Uterus (tissue), 4 donors: ENCODE results near the gene DNAAF2. TPM values are rescaled to one million over a fixed set of nuclear protein-coding genes. Genes with fewer than 3 reads are reported as not detected.
"Not testable (repeated sequence)": the region's sequence is repeated elsewhere in the genome, so short reads cannot be mapped to it uniquely, and the experiment has no call there.

Experiments used
- DNase-seq, 2 donors: peaks; one replicate each; pipeline ENCODE4 v3.0.0-alpha.2; 2019 to 2020
- H3K27ac ChIP-seq, 2 donors: fragments of 200-600 bp; sonication (generic); 1 replicate in 1 of 2; 2 replicates in 1 of 2; pipeline ENCODE4 v1.5.1; 2016 to 2018
- H3K27me3 ChIP-seq, 2 donors: fragments of 200-600 bp; sonication (generic); one replicate each; pipeline ENCODE4 v1.5.1; 2018 to 2019; ENCODE audit warnings: control low read depth in 1 of 2
- H3K36me3 ChIP-seq, 2 donors: fragments of 200-600 bp; sonication (generic); one replicate each; pipeline ENCODE4 v1.5.1; 2019; ENCODE audit warnings: control low read depth in 1 of 2
- H3K4me1 ChIP-seq, 2 donors: fragments of 200-600 bp; sonication (generic); one replicate each; pipeline ENCODE4 v1.5.1; 2018 to 2019; ENCODE audit warnings: control low read depth in 1 of 2
- H3K4me3 ChIP-seq, 2 donors: fragments of 200-600 bp; sonication (generic); 1 replicate in 1 of 2; 2 replicates in 1 of 2; pipeline ENCODE4 v1.5.1; 2018 to 2019; ENCODE audit warnings: mild to moderate bottlenecking in 1 of 2
- H3K9me3 ChIP-seq, 2 donors: fragments of 200-600 bp; sonication (generic); one replicate each; pipeline ENCODE4 v1.5.1; 2019; ENCODE audit warnings: control low read depth in 1 of 2
- POLR2A ChIP-seq, 2 donors: fragments of 450-650 bp; IDR thresholded peaks; one replicate each; pipeline ENCODE4 v1.6.1; 2016; ENCODE audit warnings: antibody characterized with exemption in 2 of 2, mild to moderate bottlenecking in 1 of 2, moderate library complexity in 1 of 2
- intact Hi-C: fragments of 100-400 bp; cut with DNase I; formaldehyde crosslinking; loops from one replicate; pipeline ENCODE4 v1.15.1; 2023; ENCODE audit warnings: low total_unique reads
- total RNA-seq, 4 donors: library from RNA; depleted of rRNA in 3 of 4; stranded (reverse); fragments of >200 nt in 3 of 4; gene quantifications; one replicate each; pipeline versions ENCODE4 v1.1.0 to v1.2.4, GENCODE V29; 2014 to 2023
- TF ChIP-seq, protein P1 (sequence below), 4 experiments: fragments of 200-600 bp in 2 of 4; fragments of 450-650 bp in 2 of 4; sonication (generic) in 2 of 4; IDR thresholded peaks; one replicate each; pipeline ENCODE4 v1.5.1; 2016 to 2019; ENCODE audit warnings: antibody characterized with exemption in 4 of 4, mild to moderate bottlenecking in 2 of 4, moderate library complexity in 1 of 4
- donor health status: DM: yes; HTN: yes; CAD: no.

DNAAF2 gene
- total RNA-seq, 4 donors from 2014 or later: 3.8 to 18.9 (median 8.8) TPM

- peak overlapping the region; percentile 89 to 91 for H3K27ac ChIP-seq
- peak overlapping the region; percentile 84 to 94 for H3K4me3 ChIP-seq
- peak; percentile 33 to 34 for DNase-seq
- peaks cover 0 to 4% of the 10 kb centered on the region in 2 donors for H3K4me1 ChIP-seq
- intact Hi-C loops: no loop called here
- TF ChIP-seq, protein P1, sequence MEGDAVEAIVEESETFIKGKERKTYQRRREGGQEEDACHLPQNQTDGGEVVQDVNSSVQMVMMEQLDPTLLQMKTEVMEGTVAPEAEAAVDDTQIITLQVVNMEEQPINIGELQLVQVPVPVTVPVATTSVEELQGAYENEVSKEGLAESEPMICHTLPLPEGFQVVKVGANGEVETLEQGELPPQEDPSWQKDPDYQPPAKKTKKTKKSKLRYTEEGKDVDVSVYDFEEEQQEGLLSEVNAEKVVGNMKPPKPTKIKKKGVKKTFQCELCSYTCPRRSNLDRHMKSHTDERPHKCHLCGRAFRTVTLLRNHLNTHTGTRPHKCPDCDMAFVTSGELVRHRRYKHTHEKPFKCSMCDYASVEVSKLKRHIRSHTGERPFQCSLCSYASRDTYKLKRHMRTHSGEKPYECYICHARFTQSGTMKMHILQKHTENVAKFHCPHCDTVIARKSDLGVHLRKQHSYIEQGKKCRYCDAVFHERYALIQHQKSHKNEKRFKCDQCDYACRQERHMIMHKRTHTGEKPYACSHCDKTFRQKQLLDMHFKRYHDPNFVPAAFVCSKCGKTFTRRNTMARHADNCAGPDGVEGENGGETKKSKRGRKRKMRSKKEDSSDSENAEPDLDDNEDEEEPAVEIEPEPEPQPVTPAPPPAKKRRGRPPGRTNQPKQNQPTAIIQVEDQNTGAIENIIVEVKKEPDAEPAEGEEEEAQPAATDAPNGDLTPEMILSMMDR (IDR thresholded peaks at IDR 0.05): peak; percentile 64 to 84 (median 74)
- no peak for TF ChIP-seq POLR2A (IDR thresholded peaks at IDR 0.05)
- no peaks in the 10 kb centered on the region for H3K27me3 ChIP-seq
- no peaks in the 10 kb centered on the region for H3K36me3 ChIP-seq
- H3K9me3 ChIP-seq: no peaks in the 10 kb centered on the region
These were observed 48.2 kb downstream of the DNAAF2 start for GRCh38 chr14:49586673-49587460.

DNA sequence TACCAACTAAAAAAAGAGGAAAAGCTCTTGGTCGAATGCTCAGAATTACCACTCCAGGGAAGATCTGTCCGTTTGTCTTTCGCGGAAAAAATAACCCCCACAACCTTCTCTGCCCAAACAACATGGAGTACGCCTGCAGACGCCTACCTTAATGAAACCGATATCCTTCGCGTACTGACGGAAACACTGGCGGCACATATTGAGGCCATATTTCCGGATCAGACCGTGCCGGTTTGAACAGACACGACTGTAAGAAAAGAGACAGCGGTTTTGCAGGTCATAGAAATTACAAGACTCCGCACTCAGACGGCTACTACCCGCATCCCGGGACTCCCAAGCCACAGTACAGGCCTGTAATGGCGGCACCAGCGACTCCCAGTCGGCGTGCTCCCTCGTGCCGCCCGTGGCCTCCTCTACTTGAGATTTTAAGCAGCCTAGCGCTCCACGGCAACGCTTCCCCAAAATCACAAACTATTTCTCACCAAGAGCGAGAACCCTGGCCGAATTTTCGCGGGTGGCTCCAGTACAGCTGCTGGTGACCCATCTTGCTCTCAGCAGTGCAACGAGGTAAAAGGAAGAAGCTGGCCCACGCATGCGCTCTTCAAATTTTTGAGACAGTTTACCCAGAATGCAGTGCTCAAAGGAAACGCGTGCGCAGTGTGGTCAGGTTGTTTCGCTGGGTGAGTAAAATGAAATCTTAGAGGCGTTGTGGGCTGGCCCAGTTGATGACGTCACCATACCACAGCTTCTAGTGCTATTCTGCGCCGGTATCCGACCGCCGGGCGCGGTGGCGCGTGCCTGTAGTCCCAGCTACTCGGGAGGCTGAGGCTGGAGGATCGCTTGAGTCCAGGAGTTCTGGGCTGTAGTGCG lies 49.0 kb downstream of the DNAAF2 start, which contains the start of gene RPS29:
RPS29 (minus strand) TSS at position 578 of the 870 bp plus-strand sequence; CDS start at position 544, 34 bp downstream.
- peak; percentile 98 to 99 for DNase-seq
- Histone ChIP-seq H3K4me3 (peak within 1 kb of the TSS; percentile 84 to 94), H3K27ac (peak within 1 kb of the TSS; percentile 89 to 91), H3K4me1 (peaks cover 0 to 4% of the 10 kb centered on the region in 2 donors), H3K27me3 (no peaks in the 10 kb centered on the region), H3K9me3 (no peaks in the 10 kb centered on the region), H3K36me3 (no peaks in the 10 kb centered on the region)
- intact Hi-C loops: no loop called here
- peak; percentile 80 to 83 for TF ChIP-seq POLR2A (IDR thresholded peaks at IDR 0.05)
- TF ChIP-seq, protein P1 (IDR thresholded peaks at IDR 0.05): peak in 1 of 4 experiments; percentile 23

- Histone ChIP-seq H3K4me3 (peak overlapping the region; percentile 84 to 94), H3K27ac (peak overlapping the region; percentile 89 to 91)
- DNase-seq, H3K36me3 ChIP-seq, H3K4me1 ChIP-seq, H3K27me3 ChIP-seq, intact Hi-C loops, H3K9me3 ChIP-seq: not testable (repeated sequence)
These were observed 49.9 kb downstream of the DNAAF2 start for GRCh38 chr14:49584981-49585640.

DNA sequence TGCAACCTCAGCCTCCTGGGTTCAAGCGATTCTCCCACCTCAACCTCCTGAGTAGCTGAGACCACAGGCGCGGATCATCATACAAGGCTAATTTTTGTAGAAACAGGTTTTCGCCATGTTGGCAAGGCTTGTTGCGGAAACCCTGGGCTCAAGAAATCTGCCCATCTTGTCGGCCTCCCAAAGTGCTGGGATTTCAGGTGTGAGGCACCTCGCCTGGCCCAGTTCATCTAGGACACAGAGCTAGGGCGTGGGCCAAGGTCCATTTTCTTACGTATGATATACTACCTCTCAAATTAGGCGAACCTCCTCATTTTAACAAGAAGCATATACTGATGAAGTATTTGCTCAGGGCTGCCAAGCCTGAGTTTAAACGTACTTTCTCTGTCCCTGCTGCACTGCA lies 51.0 kb downstream of the DNAAF2 start:
- Histone ChIP-seq H3K4me3 (no peak overlapping the region), H3K27ac (no peak overlapping the region), H3K27me3 (no peaks in the 10 kb centered on the region), H3K36me3 (no peaks in the 10 kb centered on the region), H3K4me1 (peaks cover 0 to 4% of the 10 kb centered on the region in 2 donors), H3K9me3 (no peaks in the 10 kb centered on the region)
- intact Hi-C loops: no loop called here
- TF ChIP-seq, protein P1 (IDR thresholded peaks at IDR 0.05): no peak
- TF ChIP-seq POLR2A (IDR thresholded peaks at IDR 0.05): no peak
- no peak for DNase-seq

DNA sequence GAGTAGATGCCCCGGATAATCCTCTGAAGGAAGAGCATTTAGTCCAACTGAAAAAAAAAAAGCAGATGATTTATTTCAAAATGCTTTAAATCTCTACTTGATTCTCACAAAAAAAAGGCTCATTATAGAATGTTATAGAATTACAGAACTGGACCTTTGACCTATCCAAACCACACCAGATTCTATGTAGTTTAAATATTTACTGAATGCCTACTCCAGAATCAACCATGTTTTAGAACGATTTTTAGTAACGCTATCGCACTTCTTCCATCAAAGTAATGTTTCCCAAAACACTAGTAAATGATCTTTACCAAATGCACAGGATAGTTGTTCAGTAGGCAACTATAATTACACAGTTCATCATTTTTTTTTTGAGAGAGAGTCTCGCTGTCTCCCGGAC lies 51.4 kb downstream of the DNAAF2 start:
- intact Hi-C loops: no loop called here
- Histone ChIP-seq H3K27me3 (no peaks in the 10 kb centered on the region), H3K27ac (no peak overlapping the region), H3K9me3 (no peaks in the 10 kb centered on the region), H3K4me3 (no peak overlapping the region), H3K36me3 (no peaks in the 10 kb centered on the region), H3K4me1 (peaks cover 0 to 4% of the 10 kb centered on the region in 2 donors)
- TF ChIP-seq, protein P1 (IDR thresholded peaks at IDR 0.05): no peak
- no peak for TF ChIP-seq POLR2A (IDR thresholded peaks at IDR 0.05)
- DNase-seq: no peak
